GM10266 (cell line): ENCODE results near the gene BECN2.

ENCODE experiments used
- DNase-seq: peaks from one replicate; pipeline ENCODE4 v3.0.0; 2012; ENCODE audit errors: extremely low spot score
- CTCF ChIP-seq: IDR thresholded peaks from 2 replicates; pipeline ENCODE4 v1.5.1; 2012; ENCODE audit warnings: mild to moderate bottlenecking, low read depth; ENCODE audit not compliant: control insufficient read depth, insufficient read depth; ENCODE audit errors: missing control alignments

The BECN2 gene

GRCh38 chr1:241927321-241927720 lies 30.2 kb upstream of the BECN2 start:
- DNase-seq, result no peak
- TF ChIP-seq CTCF, result no peak

- TF ChIP-seq CTCF, result no peak
- DNase-seq, result no peak
These were observed 24.7 kb upstream of the BECN2 start for GRCh38 chr1:241932845-241933244.

GRCh38 chr1:241934201-241934848 lies 23.2 kb upstream of the BECN2 start:
- no peak for DNase-seq

GRCh38 chr1:241934866-241935265 lies 22.7 kb upstream of the BECN2 start:
- no peak for DNase-seq
- TF ChIP-seq CTCF, result no peak

More at GRCh38 chr1:241934201-241934848, 23.2 kb upstream of the BECN2 start:
- TF ChIP-seq CTCF, result no peak

- DNase-seq, result no peak
- TF ChIP-seq CTCF, result no peak
These were observed 17.8 kb upstream of the BECN2 start for GRCh38 chr1:241939798-241940197.

GRCh38 chr1:241942738-241943137 lies 14.8 kb upstream of the BECN2 start:
- DNase-seq, result no peak
- TF ChIP-seq CTCF, result no peak

- no peak for DNase-seq
- no peak for TF ChIP-seq CTCF
These were observed 13.3 kb upstream of the BECN2 start for GRCh38 chr1:241944300-241944699.
